Measurements from ENCODE around the gene ARHGEF4.
"Not testable (repeated sequence)": the region's sequence is repeated elsewhere in the genome, so short reads cannot be mapped to it uniquely, and the experiment has no call there.

Gene ARHGEF4

DNA sequence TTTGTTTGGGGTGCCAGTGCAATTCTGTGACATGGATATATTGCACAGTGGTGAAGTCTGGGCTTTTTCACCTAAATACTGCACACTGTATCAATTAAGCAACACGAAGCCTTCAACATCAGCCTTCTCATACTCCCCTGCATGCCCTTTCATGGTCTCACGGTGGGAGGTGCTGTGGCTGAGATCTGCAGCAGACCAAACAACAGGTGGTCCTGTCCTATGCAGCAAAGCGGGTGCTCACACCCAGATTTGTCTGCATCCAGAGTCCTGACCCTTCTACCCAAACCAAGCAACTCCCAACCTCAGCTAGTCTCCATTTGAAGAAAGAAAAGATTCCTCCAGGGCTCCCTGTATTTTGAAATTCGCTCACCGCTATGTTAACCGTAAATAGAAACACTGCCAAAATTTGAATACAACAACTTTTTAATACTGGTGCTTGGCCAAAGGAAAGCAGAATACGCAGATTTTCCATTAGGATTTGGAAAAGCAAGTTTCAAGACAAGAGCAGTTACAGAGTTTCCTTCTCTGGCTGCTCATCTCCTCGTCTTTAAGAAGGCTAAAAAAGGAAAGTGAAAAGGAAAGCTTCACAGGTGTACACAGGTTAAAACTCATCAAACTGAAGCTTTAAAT is 221.6 kb downstream of the ARHGEF4 start:
- DNase-seq = no peak

- no peak for DNase-seq
Observed at GRCh38 chr2:131058920-131059319, 222.2 kb downstream of the ARHGEF4 start.

DNA sequence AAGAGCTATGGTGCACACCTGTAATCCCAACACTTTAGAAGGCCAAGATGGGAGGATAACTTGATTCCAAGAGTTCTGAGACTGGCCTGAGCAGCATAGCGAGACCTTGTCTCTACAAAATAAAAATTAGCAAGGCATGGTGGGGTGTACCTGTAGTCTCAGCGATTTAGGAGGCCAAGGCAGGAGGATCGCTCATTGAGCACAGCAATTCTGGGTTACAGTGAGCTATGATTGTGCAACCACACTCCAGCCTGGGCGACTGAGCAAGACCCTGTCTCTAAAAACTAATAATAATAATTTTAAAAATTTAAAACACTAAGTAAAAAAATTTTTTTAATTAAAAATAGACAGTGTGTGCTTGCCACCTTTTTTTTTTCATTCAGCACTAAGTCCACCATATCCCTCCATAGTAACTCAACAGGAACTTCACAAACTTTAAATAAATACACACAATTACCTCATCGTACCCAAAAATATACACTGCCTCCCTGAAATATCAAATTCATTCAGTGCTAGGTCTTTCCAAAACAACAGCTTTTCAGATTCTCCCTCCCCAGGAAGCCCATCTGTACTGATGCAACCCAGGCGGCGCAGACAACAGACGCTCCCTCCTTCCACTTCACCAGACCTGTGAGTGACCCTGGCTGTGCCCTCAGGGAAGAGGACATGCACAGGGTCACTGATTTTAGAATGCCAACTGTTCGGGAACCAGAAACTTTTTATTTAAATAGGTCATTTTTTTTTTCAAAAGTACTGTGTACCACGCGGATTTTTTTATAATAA is 227.0 kb downstream of the ARHGEF4 start:
- no peak for DNase-seq

DNA sequence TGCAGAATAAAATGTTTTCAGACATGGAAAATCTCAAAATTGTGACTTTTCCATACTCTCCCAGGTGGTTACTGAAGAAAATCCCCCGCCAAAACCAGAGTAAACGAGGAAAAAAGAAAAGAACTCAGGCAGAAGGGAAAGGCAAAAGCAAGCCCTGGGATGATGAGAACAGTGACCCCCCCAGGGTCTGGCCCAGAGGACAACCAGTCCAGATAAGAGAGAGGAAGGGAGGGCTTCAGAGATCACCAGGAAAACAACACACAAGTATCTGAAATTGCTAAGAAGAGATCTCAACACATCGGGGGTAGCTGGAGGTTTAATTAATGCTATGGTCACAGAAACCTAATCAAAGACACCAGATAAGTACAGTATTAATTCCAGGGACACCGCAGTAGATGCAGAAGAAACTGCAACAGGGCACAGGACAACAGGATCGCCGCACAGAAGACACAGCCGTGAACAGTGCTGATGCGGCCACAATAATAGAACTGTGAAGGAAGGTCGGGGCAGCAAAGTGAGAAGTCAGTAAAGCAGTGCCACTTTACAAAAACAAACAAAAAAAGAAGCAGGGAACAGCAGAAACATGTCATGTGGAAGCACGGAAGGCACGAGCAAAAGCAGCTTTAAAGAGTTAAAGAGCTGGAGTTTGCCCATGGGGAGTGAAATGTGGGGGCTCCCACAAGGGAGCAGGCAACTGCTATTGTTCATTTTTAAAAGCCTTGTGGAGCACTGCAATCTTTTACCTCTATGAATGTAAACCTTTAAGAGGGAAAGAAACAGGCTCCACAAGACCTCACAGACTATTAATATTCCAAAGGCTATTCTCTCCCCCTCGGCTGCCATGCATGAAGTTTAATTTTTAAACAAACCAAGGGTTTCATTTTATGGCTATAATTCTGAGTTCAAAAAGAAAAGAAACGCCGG is 228.1 kb downstream of the ARHGEF4 start:
- no peak for DNase-seq

DNA sequence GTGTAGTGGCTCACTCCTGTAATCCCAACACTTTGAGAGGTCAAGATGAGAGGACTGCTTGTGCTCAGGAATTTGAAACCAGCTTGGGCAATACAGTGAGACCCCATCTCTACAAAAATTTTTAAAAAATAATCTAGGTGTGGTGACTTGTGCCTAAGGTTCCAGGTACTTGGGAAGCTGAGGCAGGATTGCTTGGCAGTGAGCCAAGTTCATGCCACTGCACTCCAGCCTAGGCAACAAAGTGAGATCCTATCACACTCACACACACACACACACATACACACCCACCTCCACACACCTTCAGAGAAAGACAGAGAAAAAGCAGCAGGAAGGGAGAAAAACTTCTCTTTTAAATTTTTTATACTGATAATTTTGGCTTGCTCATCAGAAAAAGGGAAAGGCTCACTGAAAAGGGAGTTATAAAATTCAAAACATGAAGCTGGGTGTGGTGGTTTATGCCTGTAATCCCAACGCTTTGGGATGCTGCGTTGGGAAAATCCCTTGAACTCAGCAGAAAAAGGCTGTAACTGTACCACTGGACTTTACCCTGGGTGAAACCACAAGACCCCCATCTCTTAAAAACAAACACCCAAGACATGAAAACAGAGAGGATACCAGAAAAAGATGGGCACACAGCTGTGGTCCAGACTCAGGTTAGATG is 230.9 kb downstream of the ARHGEF4 start:
- DNase-seq = no peak

GRCh38 chr2:131068172-131068571 is 231.5 kb downstream of the ARHGEF4 start:
- DNase-seq = not testable (repeated sequence)

DNA sequence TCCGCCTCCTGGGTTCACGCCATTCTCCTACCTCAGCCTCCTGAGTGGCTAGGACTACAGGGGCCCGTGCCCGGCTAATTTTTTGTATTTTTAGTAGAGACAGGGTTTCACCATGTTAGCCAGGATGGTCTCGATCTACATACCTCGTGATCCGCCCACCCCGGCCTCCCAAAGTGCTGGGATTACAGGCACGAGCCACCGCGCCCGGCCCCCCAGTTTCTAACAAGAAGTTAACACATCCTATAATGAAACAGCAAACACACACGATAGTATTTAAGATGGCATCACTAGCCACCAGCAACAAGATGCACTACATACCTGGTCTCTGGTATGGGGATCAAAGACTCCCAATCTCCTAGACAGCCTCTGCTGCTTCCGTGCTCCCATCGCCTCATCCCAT is 238.9 kb downstream of the ARHGEF4 start:
- not testable (repeated sequence) for DNase-seq

DNA sequence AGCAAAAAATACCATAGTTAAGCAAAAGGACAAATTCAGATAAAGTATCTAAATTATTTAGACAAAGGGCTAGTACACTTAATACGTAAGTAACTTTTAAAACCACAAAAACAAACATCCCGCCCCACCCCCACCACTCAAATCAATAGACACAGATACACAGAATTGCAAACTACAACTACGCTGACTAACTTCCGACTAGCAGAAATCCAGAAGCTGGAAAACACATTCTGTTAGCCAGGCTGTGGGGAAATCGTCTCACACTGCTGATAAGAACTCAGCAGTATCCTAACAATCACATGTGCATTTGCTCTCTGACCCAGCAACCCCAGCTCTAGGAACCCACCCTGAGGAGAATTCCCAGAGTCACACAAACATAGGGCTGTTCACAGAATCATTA is 240.0 kb downstream of the ARHGEF4 start:
- DNase-seq = no peak

DNA sequence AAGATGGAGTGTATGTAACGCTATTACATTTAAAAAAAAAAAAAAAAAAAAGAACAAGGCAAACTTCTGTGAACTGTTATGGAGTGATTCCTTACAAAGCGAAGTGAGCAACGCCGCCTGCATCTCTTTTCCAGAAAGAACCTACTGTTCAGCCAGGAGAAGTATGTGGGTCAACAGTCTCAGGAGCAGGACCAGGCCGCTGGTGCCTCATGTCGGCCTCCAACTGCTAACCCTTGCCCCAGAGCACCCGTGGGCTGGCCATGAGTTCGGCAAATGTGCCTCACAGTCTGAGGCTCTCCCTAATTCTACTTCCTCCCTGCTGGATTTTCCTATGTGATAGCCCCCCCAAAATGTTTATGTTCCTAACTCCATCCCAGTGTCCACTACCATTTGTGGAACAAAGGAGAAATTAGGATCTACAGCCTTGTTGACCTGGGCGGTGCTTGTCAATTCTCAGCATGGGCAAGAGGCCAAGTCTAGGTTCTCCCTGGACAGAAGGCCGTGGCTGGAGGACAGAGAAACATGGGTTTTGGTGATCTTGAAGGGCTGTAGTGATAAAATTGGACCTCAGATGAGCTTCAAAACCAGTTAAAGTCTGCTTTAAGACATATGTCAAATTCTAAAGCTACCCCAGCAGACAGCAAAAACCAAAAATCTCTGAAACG is 240.6 kb downstream of the ARHGEF4 start:
- DNase-seq = no peak

DNA sequence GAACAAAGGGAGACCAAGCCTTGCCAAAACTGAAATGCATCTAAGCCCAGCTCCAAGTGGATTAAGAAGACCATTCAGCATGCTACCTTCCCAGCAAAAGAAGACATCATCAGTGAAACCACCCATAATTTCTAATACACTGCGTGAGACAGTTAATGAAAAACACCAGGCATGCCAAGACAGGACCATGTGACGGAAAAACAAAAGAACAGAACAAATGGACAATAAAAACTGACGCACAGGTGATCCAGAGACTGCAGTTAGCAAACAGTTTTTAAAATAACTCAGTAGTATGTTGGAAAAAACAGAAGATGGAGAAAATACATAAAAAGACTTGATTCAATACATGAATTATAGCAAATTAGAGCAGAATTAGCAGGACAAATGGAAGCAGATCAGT is 241.3 kb downstream of the ARHGEF4 start:
- DNase-seq = no peak

DNA sequence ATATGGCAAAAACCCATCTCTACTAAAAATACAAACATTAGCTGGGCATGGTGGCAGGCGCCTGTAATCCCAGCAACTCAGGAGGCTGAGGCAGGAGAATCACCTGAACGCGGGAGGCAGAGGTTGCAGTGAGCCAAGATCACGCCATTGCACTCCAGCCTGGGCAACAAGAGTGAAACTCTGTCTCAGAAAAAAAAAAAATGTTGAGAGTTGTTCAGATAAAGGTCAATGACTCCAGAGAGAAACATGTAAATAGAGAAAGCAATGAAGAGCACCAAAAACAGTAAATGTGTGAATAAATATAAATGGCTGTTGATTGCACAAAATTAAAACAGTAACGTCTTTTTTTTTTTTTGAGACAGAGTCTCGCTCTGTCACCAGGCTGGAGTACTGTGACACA is 243.2 kb downstream of the ARHGEF4 start:
- DNase-seq = not testable (repeated sequence)

DNA sequence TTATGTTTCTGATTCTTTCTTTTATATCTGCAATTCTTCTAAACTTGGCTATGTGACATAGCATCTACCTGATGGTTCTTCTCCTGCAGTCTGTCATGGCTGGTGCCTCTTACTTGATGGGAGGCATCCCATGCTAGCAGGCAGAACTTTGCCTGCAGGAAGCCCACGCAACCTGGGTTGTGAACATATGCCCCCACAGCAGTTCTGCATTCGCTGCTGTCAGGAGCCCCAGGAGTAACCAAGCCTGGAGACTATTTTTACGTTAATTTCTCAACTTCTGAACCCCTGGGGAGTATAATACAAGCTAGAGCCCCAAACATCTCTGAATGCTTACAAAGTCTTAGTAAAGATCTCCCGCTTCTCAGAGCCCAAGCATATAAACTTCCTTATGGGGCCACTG is 244.5 kb downstream of the ARHGEF4 start:
- no peak for DNase-seq

DNA sequence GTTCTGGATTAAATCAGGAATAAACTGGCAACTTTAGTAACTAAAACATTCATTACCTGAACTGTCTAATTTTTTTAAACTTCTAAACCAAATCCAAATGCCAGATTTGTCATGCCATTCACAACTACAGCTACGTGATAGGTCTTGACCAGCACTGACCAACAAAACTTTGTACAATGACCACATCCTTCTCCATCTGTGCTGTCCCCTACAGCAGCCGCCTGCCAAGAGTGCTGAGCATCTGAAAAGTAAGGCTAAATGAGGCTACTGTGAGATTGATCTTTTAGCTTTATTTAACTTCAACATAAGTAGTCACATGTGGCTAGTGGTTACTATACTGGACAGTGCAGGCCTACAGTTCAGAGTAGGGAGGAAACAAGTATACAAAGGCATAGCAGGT is 248.9 kb downstream of the ARHGEF4 start:
- DNase-seq = no peak

DNA sequence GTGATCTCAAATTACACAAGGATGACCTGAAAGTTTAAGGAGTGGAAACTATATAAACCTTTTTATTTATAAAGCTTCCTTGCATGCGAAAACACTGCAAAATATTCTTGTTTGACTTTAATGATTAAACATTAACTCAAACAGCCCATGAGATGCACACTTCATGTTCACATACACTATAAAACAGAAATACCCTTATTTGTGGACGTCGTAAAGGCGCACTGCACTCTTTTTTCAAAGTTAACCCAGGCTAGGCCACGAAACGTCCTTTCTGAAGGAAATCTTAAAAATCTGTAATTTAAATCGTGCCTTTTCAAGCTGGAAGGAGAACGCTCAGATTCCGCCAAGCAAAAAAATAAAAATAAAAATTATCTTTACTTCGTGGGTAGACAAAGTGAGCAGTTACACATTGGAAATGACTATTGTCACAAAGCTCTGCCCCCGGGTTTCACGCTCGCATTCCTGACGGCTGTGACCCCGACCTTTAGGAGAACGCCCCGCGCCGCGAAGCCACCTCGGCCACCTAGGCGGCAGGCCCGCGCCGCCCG is 255.8 kb downstream of the ARHGEF4 start:
- DNase-seq = no peak

GRCh38 chr2:131093006-131093695 is 256.4 kb downstream of the ARHGEF4 start, which contains the start of gene FAM168B:
Gene FAM168B, minus strand, starts transcription at chr2:131093460. Its CDS starts 10,814 bp downstream, at chr2:131082646.
- peak; percentile 94 for DNase-seq

DNA sequence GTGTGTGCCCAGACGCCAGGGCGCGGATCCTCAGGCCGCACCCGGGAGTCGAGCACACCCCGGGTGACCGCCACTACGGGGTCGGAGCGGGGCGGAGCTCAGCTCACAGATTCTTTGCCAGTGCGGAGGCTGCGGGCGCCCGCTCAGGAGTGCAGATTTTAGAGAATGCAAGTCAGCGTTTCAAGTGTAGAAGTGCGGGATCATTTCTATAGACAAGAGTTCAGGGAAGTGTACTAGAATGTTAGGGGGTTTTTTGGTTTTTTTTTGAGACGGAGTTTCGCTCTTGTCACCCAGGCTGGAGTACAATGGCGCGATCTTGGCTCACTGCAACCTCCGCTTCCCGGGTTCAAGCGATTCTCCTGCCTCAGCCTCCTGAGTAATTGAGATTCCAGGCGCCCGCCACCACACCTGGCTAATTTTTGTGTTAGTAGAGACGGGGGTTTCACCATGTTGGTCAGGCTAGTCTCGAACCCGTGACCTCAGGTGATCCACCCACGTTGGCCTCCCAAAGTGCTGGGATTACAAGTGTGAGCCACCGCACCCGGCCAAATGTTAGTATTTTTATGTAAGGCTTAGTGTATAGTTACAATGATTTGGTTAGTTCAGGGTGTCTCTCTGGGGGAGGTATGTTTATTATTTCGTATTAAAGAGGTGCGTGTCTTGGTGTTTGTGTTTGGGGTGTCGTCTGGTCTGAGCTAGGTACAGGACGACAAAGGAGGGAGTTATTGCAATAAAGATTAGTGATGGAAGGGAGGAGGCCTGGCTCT is 257.2 kb downstream of the ARHGEF4 start:
- DNase-seq = peak; percentile 61

DNA sequence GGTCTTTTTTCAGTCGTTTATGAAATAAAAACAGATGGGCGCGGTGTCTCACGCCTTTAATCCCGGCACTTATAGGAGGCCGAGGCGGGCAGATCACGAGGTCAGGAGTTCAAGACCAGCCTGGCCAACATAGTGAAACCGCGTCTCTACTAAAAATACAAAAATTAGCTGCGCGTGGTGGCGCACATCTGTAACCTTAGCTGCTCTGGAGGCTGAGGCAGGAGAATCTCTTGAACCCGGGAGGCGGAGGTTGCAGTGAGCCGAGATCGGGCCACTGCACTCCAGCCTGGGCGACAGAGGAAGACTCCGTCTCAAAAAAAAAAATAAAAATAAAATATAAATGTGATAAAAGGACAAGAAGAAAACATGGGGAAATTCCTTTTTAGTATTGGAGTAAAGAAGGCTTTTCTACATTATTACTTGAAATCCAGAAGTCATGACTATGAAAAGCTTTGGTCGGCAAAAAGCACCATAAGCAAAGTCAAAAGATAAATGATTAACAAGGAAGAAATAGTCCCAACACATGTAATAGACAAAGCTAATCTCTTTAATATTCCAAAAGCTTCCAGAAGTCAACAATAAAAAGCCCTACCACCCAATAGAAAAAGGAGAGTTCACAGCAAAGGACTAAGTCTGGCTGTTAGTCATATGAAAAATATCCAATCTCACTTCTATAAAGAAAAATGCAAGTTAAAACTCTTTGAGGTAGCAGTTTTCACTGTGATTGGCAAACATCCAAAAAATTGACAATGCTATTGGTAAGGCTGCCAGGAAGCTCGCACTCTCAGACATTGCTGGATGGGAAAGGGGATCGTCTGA is 258.0 kb downstream of the ARHGEF4 start:
- DNase-seq = no peak
